GM20000 (cell line): ENCODE results near the gene KDM5B.

Experiments
- DNase-seq: peaks from one replicate; pipeline ENCODE4 v3.0.0; 2012; ENCODE audit warnings: low spot score
- CTCF ChIP-seq: IDR thresholded peaks from 2 replicates; pipeline ENCODE4 v1.5.1; 2012; ENCODE audit warnings: mild to moderate bottlenecking, control low read depth; ENCODE audit errors: extremely low read depth, missing control alignments

KDM5B gene

GRCh38 chr1:202684716-202685115 is 123.5 kb downstream of the KDM5B start:
- no peak for TF ChIP-seq CTCF
- no peak for DNase-seq

- no peak for TF ChIP-seq CTCF
- no peak for DNase-seq
Observed at GRCh38 chr1:202683029-202683428, 125.2 kb downstream of the KDM5B start.

- DNase-seq = no peak
Observed at GRCh38 chr1:202682477-202682876, 125.7 kb downstream of the KDM5B start.

GRCh38 chr1:202681736-202682420 is 126.3 kb downstream of the KDM5B start:
- DNase-seq = no peak
- TF ChIP-seq CTCF = no peak

More at GRCh38 chr1:202682477-202682876, 125.7 kb downstream of the KDM5B start:
- TF ChIP-seq CTCF = no peak

GRCh38 chr1:202680586-202681352 is 127.5 kb downstream of the KDM5B start:
- no peak for TF ChIP-seq CTCF
- DNase-seq = no peak

- DNase-seq = no peak
- TF ChIP-seq CTCF = no peak
Observed at GRCh38 chr1:202679406-202680177, 128.6 kb downstream of the KDM5B start.

- no peak for TF ChIP-seq CTCF
- no peak for DNase-seq
Observed at GRCh38 chr1:202677433-202677832, 130.8 kb downstream of the KDM5B start.
